K562 (cell line): ENCODE measurements around the gene AGAP3. TPM values are rescaled to one million over a fixed set of nuclear protein-coding genes. Genes with fewer than 3 reads are reported as not detected.

Experiments used
- NCOR1 ChIP-seq: fragments of 450-650 bp; IDR thresholded peaks from 2 replicates; pipeline ENCODE4 v1.6.1; 2016; ENCODE audit warnings: mild to moderate bottlenecking, moderate library complexity
- RBM17 ChIP-seq: fragments of 200-400 bp; formaldehyde crosslinking; IDR thresholded peaks from 2 replicates; pipeline ENCODE4 v1.6.1; 2017; ENCODE audit warnings: low read depth, mild to moderate bottlenecking, low read length, borderline replicate concordance
- RFX1 ChIP-seq: fragments of 450-650 bp; IDR thresholded peaks from 2 replicates; pipeline ENCODE4 v1.6.1; 2016; ENCODE audit warnings: mild to moderate bottlenecking, moderate library complexity
- TSC22D4 ChIP-seq: fragments of 450-650 bp; IDR thresholded peaks from 2 replicates; pipeline ENCODE4 v1.6.1; 2016; ENCODE audit warnings: missing genetic modification characterization, missing biosample characterization, control low read depth
- ZFP30 ChIP-seq: fragments of 250-450 bp; sonication (Bioruptor Pico); IDR thresholded peaks from 2 replicates; pipeline ENCODE4 v1.8.0; 2022; ENCODE audit warnings: moderate library complexity, mild to moderate bottlenecking, inconsistent platforms, borderline replicate concordance
- ZNF174 ChIP-seq: fragments of 250-450 bp; sonication (Bioruptor Pico); IDR thresholded peaks from 2 replicates; pipeline ENCODE4 v1.4.0; 2020; ENCODE audit warnings: mild to moderate bottlenecking
- ZNF324 ChIP-seq: fragments of 250-450 bp; sonication (Bioruptor Pico); IDR thresholded peaks from 2 replicates; pipeline ENCODE4 v1.4.0; 2020; ENCODE audit warnings: mild to moderate bottlenecking
- ZNF696 ChIP-seq: fragments of 250-450 bp; sonication (Bioruptor Pico); conservative IDR thresholded peaks from 2 replicates; pipeline ENCODE4 v1.4.0; 2020; ENCODE audit warnings: mild to moderate bottlenecking, moderate library complexity
- polyA plus RNA-seq, 8 experiments: library from polyadenylated mRNA; depleted of rRNA in 4 of 8; stranded (reverse) in 5 of 8; unstranded in 3 of 8; fragments of >200 nt; fragmentation: Nextera tagmentation in 2 of 8; fragmentation: Illumina TruSeq in 1 of 8; extraction: Ambion mirVana in 2 of 8; extraction: Trizol in 1 of 8; gene quantifications; 2 replicates each; pipeline versions ENCODE4 v1.2.1 to v1.2.3, GENCODE V29; 2011 to 2014; ENCODE audit warnings: inconsistent platforms in 1 of 8, missing spikeins in 1 of 8
- total RNA-seq, 7 experiments: library from RNA; depleted of rRNA in 6 of 7; stranded (reverse); fragments of >200 nt in 6 of 7; fragmentation: Illumina TruSeq in 2 of 7; extraction: Trizol in 2 of 7; gene quantifications; 2 replicates each; pipeline versions ENCODE4 v1.2.1 to v1.2.3, GENCODE V29; 2011 to 2021; ENCODE audit warnings: low replicate concordance in 1 of 7
- TF ChIP-seq, protein P1 (sequence below), 2 experiments: fragments of 450-650 bp in 1 of 2; sonication (generic) in 1 of 2; formaldehyde crosslinking in 1 of 2; IDR thresholded peaks in 1 of 2; conservative IDR thresholded peaks in 1 of 2; 2 replicates each; pipeline versions ENCODE4 v1.6.1 to v1.8.1; 2016 to 2023; ENCODE audit warnings: mild to moderate bottlenecking in 2 of 2, moderate library complexity in 2 of 2, inconsistent platforms in 1 of 2, missing genetic modification reagents in 1 of 2
- TF ChIP-seq, protein P2 (sequence below): fragments of 200-800 bp; sonication (Bioruptor generic); IDR thresholded peaks from 2 replicates; pipeline ENCODE4 v1.6.1; 2017; ENCODE audit warnings: missing genetic modification characterization, missing compliant biosample characterization
- TF ChIP-seq, protein P3 (sequence below), 2 experiments: IDR thresholded peaks; 2 replicates each; pipeline ENCODE4 v1.6.1; 2011; ENCODE audit warnings: borderline replicate concordance in 1 of 2, control low read depth in 1 of 2, low read depth in 1 of 2, low read length in 1 of 2, mild to moderate bottlenecking in 1 of 2, mixed read lengths in 1 of 2, moderate library complexity in 1 of 2; ENCODE audit not compliant: insufficient read depth in 1 of 2, insufficient read length in 1 of 2, poor library complexity in 1 of 2, severe bottlenecking in 1 of 2; ENCODE audit errors: extremely low read depth in 1 of 2

Gene AGAP3
- total and polyA plus RNA-seq, 9 of the 15 experiments (the other 6 are each of a cell fraction or from before 2014, with no cell fraction given): 3.4 to 208 (median 62.2) TPM

DNA sequence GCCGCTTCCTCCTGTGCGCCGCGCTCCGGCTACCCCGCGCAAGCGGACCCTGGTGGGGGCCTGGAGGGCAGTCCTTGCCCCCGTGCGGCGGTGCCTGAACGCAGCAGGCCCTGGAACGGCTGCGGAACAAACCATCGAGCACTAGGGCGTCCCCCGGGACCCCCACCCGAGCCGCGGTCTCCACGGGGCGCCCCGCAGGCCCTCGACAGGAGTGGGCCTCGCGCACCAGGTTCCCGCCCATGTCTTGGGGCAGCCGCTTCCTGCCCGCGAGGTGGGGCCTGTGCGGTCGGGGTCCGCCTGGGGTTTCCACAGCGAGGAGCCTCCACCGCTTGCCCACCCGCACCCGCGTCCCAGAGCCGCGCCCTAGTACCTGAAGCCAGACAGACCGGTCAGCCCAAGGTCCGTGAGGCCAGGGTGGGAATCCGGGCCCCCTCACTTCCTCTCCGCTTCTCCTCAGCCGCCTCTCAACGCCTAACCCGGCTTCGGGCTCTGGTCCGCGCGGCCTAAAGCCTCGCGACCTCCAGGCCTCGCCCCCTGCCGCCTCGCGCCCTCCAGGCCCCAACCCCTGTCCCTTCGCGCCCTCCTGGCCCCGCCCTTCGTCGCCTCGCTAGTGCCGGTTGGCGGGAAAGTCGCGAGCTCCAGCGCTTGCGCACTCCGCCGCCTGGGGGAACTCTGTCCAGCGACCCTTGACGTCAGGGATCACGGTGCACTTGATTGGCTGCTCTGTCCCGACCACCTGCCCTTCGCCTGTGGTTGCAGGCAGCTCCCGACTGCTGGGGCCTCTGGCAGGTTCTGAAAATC, 88.2 kb downstream of the AGAP3 start (continued):
- TF ChIP-seq, protein P1, sequence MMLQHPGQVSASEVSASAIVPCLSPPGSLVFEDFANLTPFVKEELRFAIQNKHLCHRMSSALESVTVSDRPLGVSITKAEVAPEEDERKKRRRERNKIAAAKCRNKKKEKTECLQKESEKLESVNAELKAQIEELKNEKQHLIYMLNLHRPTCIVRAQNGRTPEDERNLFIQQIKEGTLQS (IDR thresholded peaks at IDR 0.05): peak; percentile 38; the same call in 1 of the 2 replicates
- TF ChIP-seq, protein P1 (CRISPR knock-in tag; conservative IDR thresholded peaks at IDR 0.05): no peak
- TF ChIP-seq ZNF324 (CRISPR knock-in tag) (no peak), NCOR1 (no peak), ZFP30 (CRISPR knock-in tag) (no peak), ZNF696 (CRISPR knock-in tag) (no peak), RBM17 (no peak), ZNF174 (CRISPR knock-in tag) (no peak), TSC22D4 (no peak), RFX1 (no peak)
- TF ChIP-seq, protein P2, sequence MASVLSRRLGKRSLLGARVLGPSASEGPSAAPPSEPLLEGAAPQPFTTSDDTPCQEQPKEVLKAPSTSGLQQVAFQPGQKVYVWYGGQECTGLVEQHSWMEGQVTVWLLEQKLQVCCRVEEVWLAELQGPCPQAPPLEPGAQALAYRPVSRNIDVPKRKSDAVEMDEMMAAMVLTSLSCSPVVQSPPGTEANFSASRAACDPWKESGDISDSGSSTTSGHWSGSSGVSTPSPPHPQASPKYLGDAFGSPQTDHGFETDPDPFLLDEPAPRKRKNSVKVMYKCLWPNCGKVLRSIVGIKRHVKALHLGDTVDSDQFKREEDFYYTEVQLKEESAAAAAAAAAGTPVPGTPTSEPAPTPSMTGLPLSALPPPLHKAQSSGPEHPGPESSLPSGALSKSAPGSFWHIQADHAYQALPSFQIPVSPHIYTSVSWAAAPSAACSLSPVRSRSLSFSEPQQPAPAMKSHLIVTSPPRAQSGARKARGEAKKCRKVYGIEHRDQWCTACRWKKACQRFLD: no peak
- TF ChIP-seq, protein P3, sequence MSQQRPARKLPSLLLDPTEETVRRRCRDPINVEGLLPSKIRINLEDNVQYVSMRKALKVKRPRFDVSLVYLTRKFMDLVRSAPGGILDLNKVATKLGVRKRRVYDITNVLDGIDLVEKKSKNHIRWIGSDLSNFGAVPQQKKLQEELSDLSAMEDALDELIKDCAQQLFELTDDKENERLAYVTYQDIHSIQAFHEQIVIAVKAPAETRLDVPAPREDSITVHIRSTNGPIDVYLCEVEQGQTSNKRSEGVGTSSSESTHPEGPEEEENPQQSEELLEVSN (IDR thresholded peaks at IDR 0.05; ENCODE audit: borderline replicate concordance in 1 of 2, extremely low read depth in 1 of 2, insufficient read depth in 1 of 2, insufficient read length in 1 of 2, low read depth in 1 of 2, low read length in 1 of 2, poor library complexity in 1 of 2, severe bottlenecking in 1 of 2): peak in 1 of 2 experiments; percentile 77
